Neural cell (in vitro differentiated cells): ENCODE data around the gene MYO5A. TPM values are rescaled to one million over a fixed set of nuclear protein-coding genes. Genes with fewer than 3 reads are reported as not detected.

Experiments used
- H2AFZ ChIP-seq: fragments of 200-600, 300-800 bp; sonication (generic), shearing (Covaris generic); 2 replicates; pipeline ENCODE4 v1.6.0; 2014; ENCODE audit warnings: low read depth, mild to moderate bottlenecking, antibody characterized with exemption, low read length, moderate library complexity
- H3F3A ChIP-seq: fragments of 200-600 bp; shearing (Covaris generic); 2 replicates; pipeline ENCODE4 v1.6.1; 2016; ENCODE audit warnings: mild to moderate bottlenecking, moderate library complexity, mixed read lengths, antibody characterized with exemption, low read length; ENCODE audit not compliant: insufficient read depth, poor library complexity, severe bottlenecking
- H3K27ac ChIP-seq: fragments of 200-600, 300-800 bp; sonication (generic), shearing (Covaris generic); 2 replicates; pipeline ENCODE4 v1.5.1; 2014; ENCODE audit warnings: mild to moderate bottlenecking, low read length, moderate library complexity
- H3K27me3 ChIP-seq: fragments of 300-800, 200-600 bp; sonication (generic), shearing (Covaris generic); 2 replicates; pipeline ENCODE4 v1.6.0; 2014; ENCODE audit warnings: mild to moderate bottlenecking, low read depth, low read length, moderate library complexity; ENCODE audit not compliant: insufficient read depth
- H3K36me3 ChIP-seq: fragments of 300-800, 200-600 bp; sonication (generic), shearing (Covaris generic); 2 replicates; pipeline ENCODE4 v1.5.1; 2014; ENCODE audit warnings: mild to moderate bottlenecking, antibody characterized with exemption, low read length, moderate library complexity; ENCODE audit not compliant: insufficient read depth
- H3K4me2 ChIP-seq: fragments of 300-800, 200-600 bp; sonication (generic), shearing (Covaris generic); 2 replicates; pipeline ENCODE4 v1.6.0; 2014; ENCODE audit warnings: mild to moderate bottlenecking, low read length
- H3K4me3 ChIP-seq: fragments of 300-800, 200-600 bp; sonication (generic), shearing (Covaris generic); 2 replicates; pipeline ENCODE4 v1.5.1; 2014; ENCODE audit warnings: mild to moderate bottlenecking, low read length, moderate library complexity
- H3K79me2 ChIP-seq: fragments of 200-600 bp; shearing (Covaris generic); replicated peaks from 2 replicates; pipeline ENCODE4 v1.6.0; 2014; ENCODE audit warnings: mild to moderate bottlenecking, low read length, moderate library complexity; ENCODE audit not compliant: insufficient read depth
- H3K9ac ChIP-seq: fragments of 300-800, 200-600 bp; sonication (generic), shearing (Covaris generic); 2 replicates; pipeline ENCODE4 v1.6.1; 2016; ENCODE audit warnings: mild to moderate bottlenecking, low read length, mixed read lengths
- H3K9me2 ChIP-seq: fragments of 200-600 bp; shearing (Covaris generic); 2 replicates; pipeline ENCODE4 v1.6.1; 2016; ENCODE audit warnings: mild to moderate bottlenecking, low read length, mixed read lengths; ENCODE audit not compliant: insufficient read depth
- H3K9me3 ChIP-seq: fragments of 200-600, 300-800 bp; sonication (generic), shearing (Covaris generic); 2 replicates; pipeline ENCODE4 v1.6.1; 2016; ENCODE audit warnings: mild to moderate bottlenecking, mixed run types, low read length, moderate library complexity, mixed read lengths
- H4K20me1 ChIP-seq: fragments of 200-600 bp; shearing (Covaris generic); 2 replicates; pipeline ENCODE4 v1.6.1; 2016; ENCODE audit warnings: mild to moderate bottlenecking, mixed run types; ENCODE audit not compliant: insufficient read depth
- EP300 ChIP-seq: fragments of 450-650 bp; conservative IDR thresholded peaks from 2 replicates; pipeline ENCODE4 v1.6.1; 2014; ENCODE audit warnings: antibody characterized with exemption, mild to moderate bottlenecking, moderate library complexity; ENCODE audit not compliant: poor library complexity, severe bottlenecking
- EZH2 ChIP-seq: fragments of 200-600, 300-800 bp; shearing (Covaris generic), sonication (generic); IDR thresholded peaks from 2 replicates; pipeline ENCODE4 v1.6.1; 2014; ENCODE audit warnings: antibody characterized with exemption, low read length, borderline replicate concordance, mild to moderate bottlenecking; ENCODE audit not compliant: insufficient read depth, poor library complexity, severe bottlenecking
- MXI1 ChIP-seq: fragments of 450-650 bp; conservative IDR thresholded peaks from 2 replicates; pipeline ENCODE4 v1.6.1; 2014; ENCODE audit warnings: antibody characterized with exemption, mild to moderate bottlenecking; ENCODE audit not compliant: poor library complexity, severe bottlenecking
- POLR2AphosphoS5 ChIP-seq: IDR thresholded peaks from 2 replicates; pipeline ENCODE4 v1.6.1; 2012
- RAD21 ChIP-seq: fragments of 450-650 bp; conservative IDR thresholded peaks from 2 replicates; pipeline ENCODE4 v1.6.1; 2014; ENCODE audit warnings: antibody characterized with exemption, mild to moderate bottlenecking, moderate library complexity
- SMC3 ChIP-seq: fragments of 450-650 bp; conservative IDR thresholded peaks from 2 replicates; pipeline ENCODE4 v1.6.1; 2014; ENCODE audit warnings: antibody characterized with exemption, mild to moderate bottlenecking, moderate library complexity; ENCODE audit not compliant: poor library complexity
- TAF1 ChIP-seq: IDR thresholded peaks from 2 replicates; pipeline ENCODE4 v1.6.1; 2012; ENCODE audit warnings: low read depth
- polyA plus RNA-seq: library from polyadenylated mRNA; depleted of rRNA; stranded (reverse); fragments of >200 nt; gene quantifications from 2 replicates; pipeline ENCODE4 v1.2.3, GENCODE V29; 2014
- TF ChIP-seq, protein P1 (sequence below): IDR thresholded peaks from 2 replicates; pipeline ENCODE4 v1.6.1; 2012; ENCODE audit warnings: borderline replicate concordance
- TF ChIP-seq, protein P2 (sequence below): fragments of 450-650 bp; IDR thresholded peaks from 2 replicates; pipeline ENCODE4 v1.5.1; 2014; ENCODE audit warnings: antibody characterized with exemption, mild to moderate bottlenecking, moderate library complexity; ENCODE audit not compliant: poor library complexity, severe bottlenecking

MYO5A gene
- polyA plus RNA-seq, 1 donor from 2014 or later, result 43.8 TPM

DNA sequence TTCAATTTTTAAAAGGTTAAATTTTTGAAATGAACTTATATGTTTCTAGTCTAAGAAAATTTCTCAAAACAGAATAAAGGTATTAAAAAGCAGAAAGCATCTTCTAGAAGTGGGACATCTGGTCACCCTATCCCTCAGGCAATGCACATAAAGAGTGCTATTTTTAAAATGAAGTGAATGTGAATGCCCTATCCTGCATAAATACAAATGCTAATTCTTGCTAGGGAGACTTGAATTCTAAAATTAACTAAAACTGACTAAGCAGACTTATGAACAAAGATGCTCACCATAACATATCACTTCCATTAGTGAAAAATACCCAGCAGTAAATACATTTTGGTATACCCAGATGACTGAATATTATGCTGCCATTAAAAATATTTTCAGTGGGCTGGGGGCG lies 11.7 kb downstream of the MYO5A start:
- H3K27ac ChIP-seq, result no peak overlapping the region
- no peaks in the 10 kb centered on the region for H3K27me3 ChIP-seq
- no peaks in the 10 kb centered on the region for H3K9me2 ChIP-seq
- H3F3A ChIP-seq, result no peaks in the 10 kb centered on the region
- H3K4me2 ChIP-seq, result no peak overlapping the region
- no peak overlapping the region for H3K4me3 ChIP-seq
- H3K9ac ChIP-seq, result no peak overlapping the region
- no peaks in the 10 kb centered on the region for H3K36me3 ChIP-seq
- TF ChIP-seq RAD21 (no peak), EP300 (no peak), SMC3 (no peak), TAF1 (no peak), POLR2AphosphoS5 (no peak), EZH2 (no peak), MXI1 (no peak)
- TF ChIP-seq, protein P1, sequence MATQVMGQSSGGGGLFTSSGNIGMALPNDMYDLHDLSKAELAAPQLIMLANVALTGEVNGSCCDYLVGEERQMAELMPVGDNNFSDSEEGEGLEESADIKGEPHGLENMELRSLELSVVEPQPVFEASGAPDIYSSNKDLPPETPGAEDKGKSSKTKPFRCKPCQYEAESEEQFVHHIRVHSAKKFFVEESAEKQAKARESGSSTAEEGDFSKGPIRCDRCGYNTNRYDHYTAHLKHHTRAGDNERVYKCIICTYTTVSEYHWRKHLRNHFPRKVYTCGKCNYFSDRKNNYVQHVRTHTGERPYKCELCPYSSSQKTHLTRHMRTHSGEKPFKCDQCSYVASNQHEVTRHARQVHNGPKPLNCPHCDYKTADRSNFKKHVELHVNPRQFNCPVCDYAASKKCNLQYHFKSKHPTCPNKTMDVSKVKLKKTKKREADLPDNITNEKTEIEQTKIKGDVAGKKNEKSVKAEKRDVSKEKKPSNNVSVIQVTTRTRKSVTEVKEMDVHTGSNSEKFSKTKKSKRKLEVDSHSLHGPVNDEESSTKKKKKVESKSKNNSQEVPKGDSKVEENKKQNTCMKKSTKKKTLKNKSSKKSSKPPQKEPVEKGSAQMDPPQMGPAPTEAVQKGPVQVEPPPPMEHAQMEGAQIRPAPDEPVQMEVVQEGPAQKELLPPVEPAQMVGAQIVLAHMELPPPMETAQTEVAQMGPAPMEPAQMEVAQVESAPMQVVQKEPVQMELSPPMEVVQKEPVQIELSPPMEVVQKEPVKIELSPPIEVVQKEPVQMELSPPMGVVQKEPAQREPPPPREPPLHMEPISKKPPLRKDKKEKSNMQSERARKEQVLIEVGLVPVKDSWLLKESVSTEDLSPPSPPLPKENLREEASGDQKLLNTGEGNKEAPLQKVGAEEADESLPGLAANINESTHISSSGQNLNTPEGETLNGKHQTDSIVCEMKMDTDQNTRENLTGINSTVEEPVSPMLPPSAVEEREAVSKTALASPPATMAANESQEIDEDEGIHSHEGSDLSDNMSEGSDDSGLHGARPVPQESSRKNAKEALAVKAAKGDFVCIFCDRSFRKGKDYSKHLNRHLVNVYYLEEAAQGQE, result no peak
- TF ChIP-seq, protein P2, sequence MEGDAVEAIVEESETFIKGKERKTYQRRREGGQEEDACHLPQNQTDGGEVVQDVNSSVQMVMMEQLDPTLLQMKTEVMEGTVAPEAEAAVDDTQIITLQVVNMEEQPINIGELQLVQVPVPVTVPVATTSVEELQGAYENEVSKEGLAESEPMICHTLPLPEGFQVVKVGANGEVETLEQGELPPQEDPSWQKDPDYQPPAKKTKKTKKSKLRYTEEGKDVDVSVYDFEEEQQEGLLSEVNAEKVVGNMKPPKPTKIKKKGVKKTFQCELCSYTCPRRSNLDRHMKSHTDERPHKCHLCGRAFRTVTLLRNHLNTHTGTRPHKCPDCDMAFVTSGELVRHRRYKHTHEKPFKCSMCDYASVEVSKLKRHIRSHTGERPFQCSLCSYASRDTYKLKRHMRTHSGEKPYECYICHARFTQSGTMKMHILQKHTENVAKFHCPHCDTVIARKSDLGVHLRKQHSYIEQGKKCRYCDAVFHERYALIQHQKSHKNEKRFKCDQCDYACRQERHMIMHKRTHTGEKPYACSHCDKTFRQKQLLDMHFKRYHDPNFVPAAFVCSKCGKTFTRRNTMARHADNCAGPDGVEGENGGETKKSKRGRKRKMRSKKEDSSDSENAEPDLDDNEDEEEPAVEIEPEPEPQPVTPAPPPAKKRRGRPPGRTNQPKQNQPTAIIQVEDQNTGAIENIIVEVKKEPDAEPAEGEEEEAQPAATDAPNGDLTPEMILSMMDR, result no peak
- no peaks in the 10 kb centered on the region for H3K9me3 ChIP-seq
- no peak overlapping the region for H2AFZ ChIP-seq
- H4K20me1 ChIP-seq, result peaks cover 3% of the 10 kb centered on the region
- H3K79me2 ChIP-seq, result peaks cover 51% of the 10 kb centered on the region

DNA sequence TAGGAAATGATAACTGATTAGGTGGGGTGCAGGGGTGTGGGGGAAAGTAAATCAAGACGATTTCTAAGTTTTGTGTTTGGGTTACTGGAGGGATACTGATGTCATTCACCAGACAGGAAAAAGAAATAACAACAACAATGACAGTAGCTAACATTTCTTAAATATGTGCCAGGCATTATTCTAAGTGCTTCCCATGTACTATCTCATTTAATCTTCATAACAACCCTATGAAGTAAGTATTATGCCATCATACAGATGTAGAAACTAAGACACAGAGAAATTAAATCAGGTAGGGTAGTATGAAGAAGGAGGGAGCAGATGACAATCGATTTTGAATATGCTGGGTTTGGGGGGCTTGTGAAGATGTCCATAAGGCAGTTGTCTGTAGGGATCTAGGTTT lies 13.3 kb downstream of the MYO5A start:
- Histone ChIP-seq H3K4me2 (no peak overlapping the region), H3K27me3 (no peaks in the 10 kb centered on the region), H3K9ac (no peak overlapping the region), H2AFZ (no peak overlapping the region), H4K20me1 (no peaks in the 10 kb centered on the region), H3K9me3 (no peaks in the 10 kb centered on the region), H3K79me2 (peaks cover 44% of the 10 kb centered on the region), H3K36me3 (no peaks in the 10 kb centered on the region), H3F3A (no peaks in the 10 kb centered on the region), H3K4me3 (no peak overlapping the region), H3K27ac (no peak overlapping the region), H3K9me2 (no peaks in the 10 kb centered on the region)
- TF ChIP-seq EP300 (no peak), RAD21 (no peak), EZH2 (no peak), TAF1 (no peak), SMC3 (no peak), MXI1 (no peak), POLR2AphosphoS5 (no peak)
- TF ChIP-seq, protein P2, result no peak
- TF ChIP-seq, protein P1, result no peak
